ENCODE results near the gene RSRP1.
"Not testable (repeated sequence)": the region's sequence is repeated elsewhere in the genome, so short reads cannot be mapped to it uniquely, and the experiment has no call there.

Gene RSRP1

GRCh38 chr1:25247024-25247828, at the start of gene RSRP1:
TSS of gene RSRP1 (minus strand) at chr1:25247454. CDS start at chr1:25246963, 491 bp downstream.
- peak within 1 kb of the TSS; percentile 97 for H3K27ac ChIP-seq
- POLR2A ChIA-PET (ENCODE audit: low non-redundant PET) = interaction anchor here (0.5 to 1.3 kb wide), 3 partner anchors 15 to 305 kb away, joined by 3 to 11 read pairs (median 4); partner anchors contain the start of gene SYF2
- CTCF ChIA-PET = interaction anchor here (0.6 kb wide), 1 partner anchor 36 kb away, joined by 3 read pairs; no protein-coding TSS in a partner anchor
- DNase-seq (ENCODE audit: low spot score) = peak; percentile 99
- no peak for TF ChIP-seq CTCF (conservative IDR thresholded peaks at IDR 0.05; ENCODE audit: low read depth)

- DNase-seq (ENCODE audit: low spot score); POLR2A ChIA-PET (ENCODE audit: low non-redundant PET); H3K27ac ChIP-seq; CTCF ChIA-PET: not testable (repeated sequence)
These were observed 49.2 kb upstream of the RSRP1 start for GRCh38 chr1:25296501-25296900.

GRCh38 chr1:25294889-25295826, 47.9 kb upstream of the RSRP1 start:
- DNase-seq (ENCODE audit: low spot score); CTCF ChIA-PET; H3K27ac ChIP-seq; POLR2A ChIA-PET (ENCODE audit: low non-redundant PET): not testable (repeated sequence)

GRCh38 chr1:25293426-25293825, 46.2 kb upstream of the RSRP1 start:
- DNase-seq (ENCODE audit: low spot score); H3K27ac ChIP-seq; POLR2A ChIA-PET (ENCODE audit: low non-redundant PET): not testable (repeated sequence)
- CTCF ChIA-PET = interaction anchor here (0.6 kb wide), 1 partner anchor 38 kb away, joined by 3 read pairs; no protein-coding TSS in a partner anchor

GRCh38 chr1:25290043-25290442, 42.8 kb upstream of the RSRP1 start:
- POLR2A ChIA-PET (ENCODE audit: low non-redundant PET); CTCF ChIA-PET; DNase-seq (ENCODE audit: low spot score): not testable (repeated sequence)

GRCh38 chr1:25288573-25289101, 41.4 kb upstream of the RSRP1 start:
- POLR2A ChIA-PET (ENCODE audit: low non-redundant PET); DNase-seq (ENCODE audit: low spot score); H3K27ac ChIP-seq; CTCF ChIA-PET: not testable (repeated sequence)

More at GRCh38 chr1:25290043-25290442, 42.8 kb upstream of the RSRP1 start:
- H3K27ac ChIP-seq = not testable (repeated sequence)

- POLR2A ChIA-PET (ENCODE audit: low non-redundant PET); CTCF ChIA-PET: not testable (repeated sequence)
These were observed 39.9 kb upstream of the RSRP1 start for GRCh38 chr1:25287164-25287563.

GRCh38 chr1:25285862-25286261, 38.6 kb upstream of the RSRP1 start:
- POLR2A ChIA-PET (ENCODE audit: low non-redundant PET); CTCF ChIA-PET; H3K27ac ChIP-seq; DNase-seq (ENCODE audit: low spot score): not testable (repeated sequence)

More at GRCh38 chr1:25287164-25287563, 39.9 kb upstream of the RSRP1 start:
- not testable (repeated sequence) for H3K27ac ChIP-seq; DNase-seq (ENCODE audit: low spot score)

- POLR2A ChIA-PET (ENCODE audit: low non-redundant PET); H3K27ac ChIP-seq; CTCF ChIA-PET; DNase-seq (ENCODE audit: low spot score): not testable (repeated sequence)
These were observed 32.4 kb upstream of the RSRP1 start for GRCh38 chr1:25279693-25280111.

- DNase-seq (ENCODE audit: low spot score); POLR2A ChIA-PET (ENCODE audit: low non-redundant PET); H3K27ac ChIP-seq; CTCF ChIA-PET: not testable (repeated sequence)
These were observed 31.5 kb upstream of the RSRP1 start for GRCh38 chr1:25278790-25279189.

- POLR2A ChIA-PET (ENCODE audit: low non-redundant PET); DNase-seq (ENCODE audit: low spot score); H3K27ac ChIP-seq; CTCF ChIA-PET: not testable (repeated sequence)
These were observed 31.1 kb upstream of the RSRP1 start for GRCh38 chr1:25278358-25278757.

GRCh38 chr1:25277295-25277694, 30.0 kb upstream of the RSRP1 start:
- POLR2A ChIA-PET (ENCODE audit: low non-redundant PET); CTCF ChIA-PET; H3K27ac ChIP-seq; DNase-seq (ENCODE audit: low spot score): not testable (repeated sequence)

GRCh38 chr1:25275648-25276047, 28.4 kb upstream of the RSRP1 start:
- DNase-seq (ENCODE audit: low spot score); CTCF ChIA-PET; H3K27ac ChIP-seq; POLR2A ChIA-PET (ENCODE audit: low non-redundant PET): not testable (repeated sequence)

GRCh38 chr1:25272238-25272637, 25.0 kb upstream of the RSRP1 start, which contains the start of gene RHD:
TSS of gene RHD (plus strand) at chr1:25272509. CDS start at chr1:25272548, 39 bp downstream.
- CTCF ChIA-PET; H3K27ac ChIP-seq; POLR2A ChIA-PET (ENCODE audit: low non-redundant PET); DNase-seq (ENCODE audit: low spot score): not testable (repeated sequence)

- POLR2A ChIA-PET (ENCODE audit: low non-redundant PET); DNase-seq (ENCODE audit: low spot score): not testable (repeated sequence)
- H3K27ac ChIP-seq = peak overlapping the region; percentile 85
- CTCF ChIA-PET = interaction anchor here (0.7 kb wide), 1 partner anchor 182 kb away, joined by 3 read pairs; no protein-coding TSS in a partner anchor
These were observed 21.0 kb upstream of the RSRP1 start for GRCh38 chr1:25268143-25268760.
